CD4-positive, alpha-beta memory T cell (primary cell): ENCODE measurements around the gene SCP2D1. TPM values are rescaled to one million over a fixed set of nuclear protein-coding genes. Genes with fewer than 3 reads are reported as not detected.

ENCODE experiments used
- CTCF ChIA-PET: fragments of 350-600 bp; sonication (Branson Sonifier 250); formaldehyde crosslinking; loops from one replicate; lab custom pipeline; 2021; ENCODE audit warnings: inconsistent platforms; ENCODE audit not compliant: partially characterized antibody; lab: Charles Lee
- POLR2A ChIA-PET: fragments of 350-600 bp; sonication (Branson Sonifier 250); formaldehyde crosslinking; loops from one replicate; lab custom pipeline; 2021; ENCODE audit not compliant: partially characterized antibody; lab: Charles Lee
- DNase-seq, 5 donors: peaks; one replicate each; pipeline versions ENCODE4 v3.0.0 to v3.0.0-alpha.2; 2020 to 2022; ENCODE audit warnings: mixed read lengths in 1 of 5
- H3K27ac ChIP-seq: one replicate; pipeline ENCODE4 v1.7.0; 2013; ENCODE audit warnings: low read depth, low read length
- H3K27me3 ChIP-seq: 2 replicates; pipeline ENCODE4 v1.7.0; 2013; ENCODE audit warnings: mild to moderate bottlenecking, low read length, moderate library complexity; ENCODE audit not compliant: insufficient read depth
- H3K36me3 ChIP-seq: 2 replicates; pipeline ENCODE4 v1.7.0; 2013; ENCODE audit warnings: mild to moderate bottlenecking, low read length, moderate library complexity; ENCODE audit not compliant: insufficient read depth
- H3K4me1 ChIP-seq: 2 replicates; pipeline ENCODE4 v1.7.0; 2013; ENCODE audit warnings: mild to moderate bottlenecking, low read length, moderate library complexity; ENCODE audit not compliant: insufficient read depth
- H3K4me3 ChIP-seq, 2 donors: one replicate each; pipeline ENCODE4 v1.7.0; 2013; ENCODE audit warnings: low read length in 2 of 2, mild to moderate bottlenecking in 1 of 2
- H3K9me3 ChIP-seq, 2 donors: one replicate each; pipeline ENCODE4 v1.7.0; 2013; ENCODE audit warnings: low read length in 2 of 2, control low read depth in 1 of 2; ENCODE audit not compliant: control insufficient read depth in 1 of 2
- H3K27ac Mint-ChIP-seq, 7 donors: one replicate each; pipeline ENCODE4 v1.8.0; 2020 to 2021; ENCODE audit warnings: mixed read lengths in 7 of 7, mild to moderate bottlenecking in 6 of 7, inconsistent platforms in 3 of 7, moderate library complexity in 3 of 7
- H3K27me3 Mint-ChIP-seq, 2 donors: one replicate each; pipeline ENCODE4 v1.8.0; 2020 to 2021; ENCODE audit warnings: mixed read lengths in 2 of 2
- H3K36me3 Mint-ChIP-seq, 2 donors: one replicate each; pipeline ENCODE4 v1.8.0; 2020 to 2021; ENCODE audit warnings: mixed read lengths in 2 of 2, inconsistent platforms in 1 of 2, mild to moderate bottlenecking in 1 of 2
- H3K4me1 Mint-ChIP-seq, 4 donors: one replicate each; pipeline ENCODE4 v1.8.0; 2020 to 2021; ENCODE audit warnings: mixed read lengths in 4 of 4, mild to moderate bottlenecking in 1 of 4
- H3K4me3 Mint-ChIP-seq, 8 donors: one replicate each; pipeline ENCODE4 v1.8.0; 2020 to 2021; ENCODE audit warnings: mixed read lengths in 8 of 8, mild to moderate bottlenecking in 7 of 8, moderate library complexity in 6 of 8, inconsistent platforms in 3 of 8
- H3K9me3 Mint-ChIP-seq, 8 donors: one replicate each; pipeline ENCODE4 v1.8.0; 2020 to 2021; ENCODE audit warnings: mixed read lengths in 8 of 8, mild to moderate bottlenecking in 5 of 8, inconsistent platforms in 3 of 8, moderate library complexity in 1 of 8
- intact Hi-C: fragments of 100-400 bp; cut with micrococcal nuclease; formaldehyde crosslinking; loops from one replicate; pipeline ENCODE4 v1.15.1; 2023
- polyA plus RNA-seq, 2 donors: library from polyadenylated mRNA; unstranded; fragments of 300-500 nt; fragmentation: Illumina TruSeq; gene quantifications; one replicate each; pipeline ENCODE4 v1.2.3, GENCODE V29; 2021
- total RNA-seq, 2 experiments: library from RNA; stranded (reverse); gene quantifications; one replicate each; pipeline ENCODE4 v1.2.3, GENCODE V29; 2021

The SCP2D1 gene
- total and polyA plus RNA-seq, 4 experiments from 2014 or later, result not detected

DNA sequence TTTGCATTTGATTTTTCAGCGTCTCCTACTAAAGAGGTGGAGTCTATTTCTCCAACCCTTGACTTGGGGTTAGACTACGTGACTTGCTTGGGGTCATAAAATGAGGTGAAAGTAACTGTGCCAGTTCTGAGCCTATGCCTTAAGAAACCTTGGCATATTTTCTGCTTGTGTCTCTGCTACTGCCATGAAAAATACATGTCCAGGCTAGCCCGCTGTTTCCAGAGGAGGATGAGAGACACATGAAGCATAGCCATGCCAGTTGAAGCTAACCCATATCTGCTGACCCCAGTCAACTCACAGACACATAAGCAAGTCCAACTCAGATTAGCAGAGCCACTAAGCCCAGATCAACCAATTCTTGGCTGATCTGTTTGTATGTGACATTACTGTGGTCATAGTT, 38.7 kb downstream of the SCP2D1 start:
- Histone ChIP-seq H3K36me3 (no peaks in the 10 kb centered on the region), H3K4me1 (no peaks in the 10 kb centered on the region), H3K4me3 (no peak overlapping the region), H3K27ac (no peak overlapping the region), H3K27me3 (no peaks in the 10 kb centered on the region), H3K9me3 (no peaks in the 10 kb centered on the region)
- Mint-ChIP-seq H3K4me1 (no peaks in the 10 kb centered on the region), H3K36me3 (no peaks in the 10 kb centered on the region), H3K27ac (no peak overlapping the region), H3K4me3 (no peak overlapping the region), H3K9me3 (peaks cover 0 to 5% (median 0%) of the 10 kb centered on the region in 8 donors), H3K27me3 (peaks cover 0 to 9% of the 10 kb centered on the region in 2 donors)
- DNase-seq, result no peak
- intact Hi-C loops, result no loop called here
- POLR2A ChIA-PET, result no interaction called here
- CTCF ChIA-PET, result no interaction called here

DNA sequence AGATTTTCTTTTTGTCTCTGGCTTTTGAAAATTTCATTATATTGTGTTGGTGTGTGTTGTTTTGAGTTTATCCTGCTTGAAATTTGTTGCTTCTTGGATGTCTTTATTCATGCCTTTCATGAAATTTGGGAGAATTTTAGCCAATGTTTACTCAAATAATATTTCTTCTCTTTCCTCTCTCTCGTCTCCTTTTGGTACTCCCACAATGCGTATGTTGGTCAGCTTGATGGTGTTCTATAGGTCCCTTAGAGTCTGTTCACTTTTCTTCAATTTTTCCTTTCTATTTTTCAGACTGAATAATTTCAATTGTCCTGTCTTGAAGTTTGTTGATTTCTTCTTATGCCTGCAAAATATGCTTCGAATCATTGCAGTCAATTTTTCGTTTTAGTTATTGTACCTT, 39.6 kb downstream of the SCP2D1 start:
- Mint-ChIP-seq H3K36me3 (no peaks in the 10 kb centered on the region), H3K4me1 (no peaks in the 10 kb centered on the region), H3K4me3 (no peak overlapping the region), H3K27ac (no peak overlapping the region), H3K27me3 (peaks cover 0 to 9% of the 10 kb centered on the region in 2 donors), H3K9me3 (peaks cover 0 to 5% (median 0%) of the 10 kb centered on the region in 8 donors)
- Histone ChIP-seq H3K4me3 (no peak overlapping the region), H3K27me3 (no peaks in the 10 kb centered on the region), H3K4me1 (no peaks in the 10 kb centered on the region), H3K36me3 (no peaks in the 10 kb centered on the region), H3K9me3 (no peaks in the 10 kb centered on the region), H3K27ac (no peak overlapping the region)
- ChIA-PET CTCF (interaction anchor here (0.7 kb wide), 1 partner anchor 52 kb away, joined by 3 read pairs; no protein-coding TSS in a partner anchor), POLR2A (no interaction called here)
- intact Hi-C loops, result no loop called here
- no peak for DNase-seq

DNA sequence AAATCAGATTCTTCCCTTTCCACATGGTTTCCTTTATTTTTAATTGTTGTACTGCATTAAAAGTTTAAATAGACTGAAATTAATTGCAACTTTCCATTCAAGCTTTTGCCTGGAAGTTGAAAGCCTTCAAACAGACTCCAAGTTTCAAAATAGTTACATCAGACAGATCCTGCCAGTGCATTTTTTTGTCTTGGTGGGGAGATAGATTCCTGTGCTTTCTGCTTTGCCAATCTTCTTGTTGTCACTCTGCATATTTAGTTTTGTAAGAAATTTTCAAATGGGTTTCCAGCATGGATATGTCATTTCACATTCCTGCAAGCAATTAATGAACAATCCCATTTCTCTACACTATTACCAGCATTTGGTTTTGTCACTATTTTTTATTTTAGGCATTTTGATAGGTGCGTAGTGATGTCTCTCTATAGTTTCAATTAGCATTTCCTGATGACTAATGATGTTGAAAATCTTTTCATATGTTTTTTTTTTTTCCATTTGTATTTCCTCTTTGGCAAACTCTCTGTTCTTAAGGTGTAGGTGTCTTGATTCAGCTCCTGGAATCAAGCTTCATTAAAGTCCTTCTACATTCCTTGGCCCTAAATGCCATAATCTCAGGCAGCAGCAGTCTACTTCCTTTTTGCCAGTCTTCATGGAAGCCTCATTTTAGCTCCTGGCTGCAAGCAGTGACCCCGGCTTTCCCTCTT, 40.5 kb downstream of the SCP2D1 start:
- Histone ChIP-seq H3K4me3 (no peak overlapping the region), H3K9me3 (no peaks in the 10 kb centered on the region), H3K27me3 (no peaks in the 10 kb centered on the region), H3K4me1 (no peaks in the 10 kb centered on the region), H3K27ac (no peak overlapping the region), H3K36me3 (no peaks in the 10 kb centered on the region)
- Mint-ChIP-seq H3K27ac (no peak overlapping the region), H3K36me3 (no peaks in the 10 kb centered on the region), H3K4me3 (no peak overlapping the region), H3K9me3 (peaks cover 0 to 5% (median 1%) of the 10 kb centered on the region in 8 donors), H3K4me1 (no peaks in the 10 kb centered on the region), H3K27me3 (peaks cover 0 to 9% of the 10 kb centered on the region in 2 donors)
- POLR2A ChIA-PET, result no interaction called here
- intact Hi-C loops, result no loop called here
- CTCF ChIA-PET, result interaction anchor here (0.7 kb wide), 1 partner anchor 51 kb away, joined by 3 read pairs; no protein-coding TSS in a partner anchor
- DNase-seq, result no peak

DNA sequence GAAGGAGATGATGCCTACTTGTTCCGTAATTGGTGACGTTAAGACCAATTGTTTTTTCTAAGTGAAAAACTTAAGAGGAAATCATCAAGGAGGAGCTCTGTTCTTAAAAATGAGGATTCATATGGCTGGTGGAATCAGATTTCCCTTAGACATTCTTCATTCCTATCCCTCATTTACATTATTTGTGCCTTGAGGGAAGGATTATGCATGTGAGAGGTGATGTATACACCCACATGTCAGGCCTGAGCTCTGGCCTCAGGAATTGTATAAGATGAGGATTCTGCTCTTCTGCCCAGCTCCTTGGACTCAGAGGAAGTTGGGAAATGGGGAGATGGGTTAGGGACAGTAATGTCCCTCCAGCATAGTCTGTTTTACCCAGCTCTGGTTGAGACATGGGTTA, 42.3 kb downstream of the SCP2D1 start:
- H3K27ac ChIP-seq, result no peak overlapping the region
- intact Hi-C loops, result no loop called here
- Mint-ChIP-seq H3K27me3 (peaks cover 0 to 9% of the 10 kb centered on the region in 2 donors), H3K27ac (no peak overlapping the region), H3K4me1 (no peaks in the 10 kb centered on the region), H3K4me3 (no peak overlapping the region), H3K9me3 (peaks cover 0 to 19% (median 9%) of the 10 kb centered on the region in 8 donors), H3K36me3 (no peaks in the 10 kb centered on the region)
- no peak overlapping the region for H3K4me3 ChIP-seq
- ChIA-PET POLR2A (no interaction called here), CTCF (no interaction called here)
- H3K4me1 ChIP-seq, result no peaks in the 10 kb centered on the region
- no peaks in the 10 kb centered on the region for H3K9me3 ChIP-seq
- H3K36me3 ChIP-seq, result no peaks in the 10 kb centered on the region
- DNase-seq, result no peak
- no peaks in the 10 kb centered on the region for H3K27me3 ChIP-seq

DNA sequence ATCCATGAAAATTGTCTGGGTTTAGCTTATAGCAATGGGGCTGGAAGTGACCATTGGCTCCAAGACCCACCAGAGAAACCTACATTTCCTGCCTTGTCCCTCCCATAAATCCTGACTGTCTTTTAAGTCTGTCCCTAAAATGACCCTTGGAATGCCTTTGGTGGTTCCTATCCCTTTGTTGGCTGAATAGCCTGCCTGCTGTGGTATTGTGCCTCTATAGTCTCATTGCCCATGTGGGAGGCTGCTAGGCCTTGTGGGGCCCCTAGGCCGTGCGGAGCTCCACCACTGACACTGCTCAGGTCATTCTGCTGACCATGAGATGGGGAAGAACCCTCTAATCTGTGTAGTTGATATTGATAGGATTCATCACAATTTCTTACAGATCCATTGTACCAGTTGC, 43.3 kb downstream of the SCP2D1 start:
- Mint-ChIP-seq H3K9me3 (peaks cover 0 to 19% (median 9%) of the 10 kb centered on the region in 8 donors), H3K4me1 (no peaks in the 10 kb centered on the region), H3K36me3 (no peaks in the 10 kb centered on the region), H3K27me3 (peaks cover 0 to 6% of the 10 kb centered on the region in 2 donors), H3K4me3 (no peak overlapping the region), H3K27ac (no peak overlapping the region)
- Histone ChIP-seq H3K4me3 (no peak overlapping the region), H3K9me3 (no peaks in the 10 kb centered on the region), H3K27me3 (no peaks in the 10 kb centered on the region), H3K36me3 (no peaks in the 10 kb centered on the region), H3K27ac (no peak overlapping the region), H3K4me1 (no peaks in the 10 kb centered on the region)
- ChIA-PET CTCF (no interaction called here), POLR2A (no interaction called here)
- intact Hi-C loops, result no loop called here
- no peak for DNase-seq

DNA sequence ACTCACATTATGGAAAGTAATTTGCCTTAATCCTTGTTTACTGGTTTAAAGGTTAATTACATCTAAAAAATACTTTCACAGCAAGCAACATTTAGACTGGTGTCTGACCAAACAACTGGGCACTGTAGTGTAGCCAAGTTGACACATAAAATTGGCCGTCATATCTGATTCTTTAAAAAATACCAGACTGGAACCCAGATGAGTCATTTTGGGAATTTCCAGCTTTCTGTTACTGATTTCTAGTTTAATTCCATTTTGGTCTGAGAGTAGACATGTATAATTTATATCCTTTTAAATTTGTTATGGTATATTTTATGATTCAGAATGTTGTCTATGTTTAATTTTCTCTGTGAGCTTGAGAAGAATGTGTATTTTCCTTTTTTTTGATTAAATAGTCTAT, 44.1 kb downstream of the SCP2D1 start:
- no peak overlapping the region for H3K4me3 ChIP-seq
- H3K27ac ChIP-seq, result no peak overlapping the region
- no peaks in the 10 kb centered on the region for H3K36me3 ChIP-seq
- ChIA-PET CTCF (no interaction called here), POLR2A (no interaction called here)
- H3K4me1 ChIP-seq, result no peaks in the 10 kb centered on the region
- no peaks in the 10 kb centered on the region for H3K9me3 ChIP-seq
- DNase-seq, result no peak
- intact Hi-C loops, result no loop called here
- Mint-ChIP-seq H3K9me3 (peaks cover 0 to 22% (median 9%) of the 10 kb centered on the region in 8 donors), H3K36me3 (no peaks in the 10 kb centered on the region), H3K27me3 (peaks cover 0 to 4% of the 10 kb centered on the region in 2 donors), H3K4me1 (no peaks in the 10 kb centered on the region), H3K4me3 (no peak overlapping the region), H3K27ac (no peak overlapping the region)
- no peaks in the 10 kb centered on the region for H3K27me3 ChIP-seq

DNA sequence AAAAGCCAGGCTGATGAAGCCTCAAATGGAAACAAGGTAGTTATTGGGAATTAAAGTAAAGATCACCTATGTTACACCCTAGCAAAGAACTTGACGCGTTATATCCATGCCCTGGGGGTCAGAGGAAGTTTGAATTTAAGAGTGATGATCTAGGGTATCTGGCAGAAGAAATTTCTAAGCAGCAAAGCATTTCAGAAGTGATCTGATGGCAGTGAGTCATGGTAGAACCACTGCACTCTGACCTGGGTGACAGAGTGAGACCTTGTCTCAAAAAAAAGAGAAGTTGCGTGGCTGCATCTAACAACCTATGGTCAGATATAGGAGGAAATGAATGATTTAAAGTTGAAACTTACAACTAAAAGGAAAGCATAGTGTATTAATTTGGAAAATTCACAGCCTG, 45.2 kb downstream of the SCP2D1 start:
- H3K27me3 Mint-ChIP-seq, result peaks cover 0 to 2% of the 10 kb centered on the region in 2 donors

More for the DNA sequence above, 45.2 kb downstream of the SCP2D1 start:
- ChIA-PET CTCF (no interaction called here), POLR2A (no interaction called here)
- intact Hi-C loops, result no loop called here
- no peaks in the 10 kb centered on the region for H3K36me3 Mint-ChIP-seq
- Histone ChIP-seq H3K9me3 (no peaks in the 10 kb centered on the region), H3K4me3 (no peak overlapping the region), H3K36me3 (no peaks in the 10 kb centered on the region), H3K27me3 (no peaks in the 10 kb centered on the region), H3K27ac (no peak overlapping the region), H3K4me1 (no peaks in the 10 kb centered on the region)
- DNase-seq, result no peak
- H3K4me3 Mint-ChIP-seq, result no peak overlapping the region
- H3K4me1 Mint-ChIP-seq, result no peaks in the 10 kb centered on the region
- H3K27ac Mint-ChIP-seq, result no peak overlapping the region
- peaks cover 0 to 22% (median 10%) of the 10 kb centered on the region in 8 donors for H3K9me3 Mint-ChIP-seq
